ENCODE results near the gene DIS3L2. TPM values are rescaled to one million over a fixed set of nuclear protein-coding genes. Genes with fewer than 3 reads are reported as not detected.

DIS3L2 gene
- polyA plus RNA-seq, 1 donor: 40.3 TPM

Other genes with a start within 250 kb of the DIS3L2 start
- 26.9 TPM for gene PDE6D, start 180.4 kb upstream of the DIS3L2 start, polyA plus RNA-seq (ENCODE audit: insufficient read length)
- 69.6 TPM for gene COPS7B, start 175.3 kb upstream of the DIS3L2 start, polyA plus RNA-seq (ENCODE audit: insufficient read length)
- 0.18 TPM for gene NPPC, start 35.3 kb upstream of the DIS3L2 start, polyA plus RNA-seq (ENCODE audit: insufficient read length)

Data from left kidney (tissue), 1 donor.